Tibial nerve (tissue), 4 donors: ENCODE measurements around the gene GRID1. TPM values are rescaled to one million over a fixed set of nuclear protein-coding genes. Genes with fewer than 3 reads are reported as not detected.

ENCODE experiments used
- DNase-seq, 2 donors: peaks; one replicate each; pipeline ENCODE4 v3.0.0-alpha.2; 2019; ENCODE audit warnings: low spot score in 2 of 2
- H3K27ac ChIP-seq, 4 donors: fragments of 200-600 bp; sonication (generic) in 3 of 4; one replicate each; pipeline ENCODE4 v1.5.1; 2017 to 2019; ENCODE audit warnings: mild to moderate bottlenecking in 1 of 4
- H3K27me3 ChIP-seq, 2 donors: fragments of 200-600 bp; sonication (generic) in 1 of 2; one replicate each; pipeline versions ENCODE4 v1.5.1 to v1.6.0; 2017 to 2019
- H3K36me3 ChIP-seq, 3 donors: fragments of 200-600 bp; sonication (generic); one replicate each; pipeline ENCODE4 v1.5.1; 2018 to 2019
- H3K4me1 ChIP-seq, 4 donors: fragments of 200-600 bp; sonication (generic) in 3 of 4; one replicate each; pipeline ENCODE4 v1.5.1; 2017 to 2019
- H3K4me3 ChIP-seq, 4 donors: fragments of 200-600 bp; sonication (generic) in 3 of 4; one replicate each; pipeline ENCODE4 v1.5.1; 2017 to 2019; ENCODE audit warnings: mild to moderate bottlenecking in 1 of 4, moderate library complexity in 1 of 4
- H3K9me3 ChIP-seq, 4 donors: fragments of 200-600 bp; sonication (generic) in 3 of 4; one replicate each; pipeline ENCODE4 v1.5.1; 2017 to 2019
- CTCF ChIP-seq, 5 experiments: fragments of 200-600 bp in 3 of 5; fragments of 450-650 bp in 2 of 5; sonication (generic) in 3 of 5; IDR thresholded peaks; one replicate each; pipeline ENCODE4 v1.5.1; 2016 to 2019; ENCODE audit warnings: antibody characterized with exemption in 5 of 5, mild to moderate bottlenecking in 3 of 5, moderate library complexity in 2 of 5
- EP300 ChIP-seq, 2 donors: sonication (generic); formaldehyde crosslinking; IDR thresholded peaks; one replicate each; pipeline ENCODE4 v1.6.1; 2017; ENCODE audit warnings: antibody characterized with exemption in 2 of 2, mild to moderate bottlenecking in 1 of 2
- POLR2A ChIP-seq, 2 donors: fragments of 450-650 bp; IDR thresholded peaks; one replicate each; pipeline ENCODE4 v1.6.1; 2017; ENCODE audit warnings: antibody characterized with exemption in 2 of 2, mild to moderate bottlenecking in 2 of 2, moderate library complexity in 2 of 2
- WGBS, 2 donors: methylation state at CpG; one replicate each; pipeline ENCODE4 v1.1.5; 2018; 5-methylcytosine and 5-hydroxymethylcytosine counted together
- total RNA-seq, 4 donors: library from RNA; depleted of rRNA; stranded (reverse); fragments of >200 nt; gene quantifications; one replicate each; pipeline ENCODE4 v1.1.0, GENCODE V29; 2016

The GRID1 gene
- total RNA-seq, 4 donors from 2014 or later: 7.7 to 16.3 (median 10.5) TPM

GRCh38 chr10:85927952-85928665, 438.5 kb downstream of the GRID1 start:
- Histone ChIP-seq H3K4me1 (no peaks in the 10 kb centered on the region), H3K4me3 (no peak overlapping the region), H3K36me3 (no peaks in the 10 kb centered on the region), H3K27me3 (no peaks in the 10 kb centered on the region), H3K9me3 (no peaks in the 10 kb centered on the region), H3K27ac (no peak overlapping the region)
- DNase-seq: no peak
- WGBS, 2 donors: 64% methylated on average over 8 to 9 of the region's 9 CpGs
- TF ChIP-seq CTCF (IDR thresholded peaks at IDR 0.05): no peak
- TF ChIP-seq EP300 (IDR thresholded peaks at IDR 0.05): no peak
- TF ChIP-seq POLR2A (IDR thresholded peaks at IDR 0.05): no peak

GRCh38 chr10:85926986-85927385, 439.6 kb downstream of the GRID1 start:
- peaks cover 0 to 5% (median 0%) of the 10 kb centered on the region in 4 donors for H3K4me1 ChIP-seq
- WGBS, 2 donors: 69% methylated on average over 3 of the region's 3 CpGs
- no peaks in the 10 kb centered on the region for H3K27me3 ChIP-seq
- no peak overlapping the region for H3K27ac ChIP-seq
- TF ChIP-seq CTCF (IDR thresholded peaks at IDR 0.05) (no peak), EP300 (IDR thresholded peaks at IDR 0.05) (no peak), POLR2A (IDR thresholded peaks at IDR 0.05) (no peak)
- DNase-seq: no peak
- H3K9me3 ChIP-seq: no peaks in the 10 kb centered on the region
- no peak overlapping the region for H3K4me3 ChIP-seq
- H3K36me3 ChIP-seq: no peaks in the 10 kb centered on the region

- DNase-seq: no peak
- WGBS, 2 donors: 74 to 80% methylated on average over 5 of the region's 5 CpGs
- H3K9me3 ChIP-seq: no peaks in the 10 kb centered on the region
- peaks cover 0 to 5% (median 0%) of the 10 kb centered on the region in 4 donors for H3K4me1 ChIP-seq
- H3K27ac ChIP-seq: no peak overlapping the region
- H3K36me3 ChIP-seq: no peaks in the 10 kb centered on the region
- no peaks in the 10 kb centered on the region for H3K27me3 ChIP-seq
- TF ChIP-seq CTCF (IDR thresholded peaks at IDR 0.05): no peak
- no peak for TF ChIP-seq POLR2A (IDR thresholded peaks at IDR 0.05)
- no peak for TF ChIP-seq EP300 (IDR thresholded peaks at IDR 0.05)
- no peak overlapping the region for H3K4me3 ChIP-seq
Measured at GRCh38 chr10:85926136-85926535, 440.5 kb downstream of the GRID1 start.

GRCh38 chr10:85925201-85925750, 441.3 kb downstream of the GRID1 start:
- TF ChIP-seq CTCF (IDR thresholded peaks at IDR 0.05) (no peak), EP300 (IDR thresholded peaks at IDR 0.05) (no peak), POLR2A (IDR thresholded peaks at IDR 0.05) (no peak)
- no peak overlapping the region for H3K27ac ChIP-seq
- H3K9me3 ChIP-seq: no peaks in the 10 kb centered on the region
- WGBS, 2 donors: 88 to 93% methylated on average over 5 of the region's 5 CpGs
- no peak overlapping the region for H3K4me3 ChIP-seq
- peaks cover 0 to 5% (median 0%) of the 10 kb centered on the region in 4 donors for H3K4me1 ChIP-seq
- no peaks in the 10 kb centered on the region for H3K36me3 ChIP-seq
- DNase-seq: no peak
- H3K27me3 ChIP-seq: no peaks in the 10 kb centered on the region

- no peak overlapping the region for H3K27ac ChIP-seq
- H3K4me3 ChIP-seq: no peak overlapping the region
- no peaks in the 10 kb centered on the region for H3K27me3 ChIP-seq
- DNase-seq: no peak
- 74 to 76% methylated on average over 7 of the region's 7 CpGs for WGBS, 2 donors
- TF ChIP-seq CTCF (IDR thresholded peaks at IDR 0.05) (no peak), POLR2A (IDR thresholded peaks at IDR 0.05) (no peak), EP300 (IDR thresholded peaks at IDR 0.05) (no peak)
- H3K9me3 ChIP-seq: no peaks in the 10 kb centered on the region
- H3K36me3 ChIP-seq: no peaks in the 10 kb centered on the region
- H3K4me1 ChIP-seq: peaks cover 0 to 9% (median 0%) of the 10 kb centered on the region in 4 donors
Measured at GRCh38 chr10:85924382-85925102, 442.1 kb downstream of the GRID1 start.
